SK-N-SH treated with all-trans-retinoic acid at 6 μM for 48 hours (cell line): ENCODE data around the gene SH3TC2.

ENCODE experiments used
- ATAC-seq: fragments of 200-7000 bp; cut with Tn5 transposase; 3 replicates; pipeline ENCODE4 v1.9.1; 2020; ENCODE audit warnings: mild to moderate bottlenecking, moderate library complexity
- ARNTL ChIP-seq: fragments of 450-650 bp; formaldehyde crosslinking; IDR thresholded peaks from 2 replicates; pipeline ENCODE4 v1.5.0; 2020; ENCODE audit warnings: low read depth, mild to moderate bottlenecking, moderate library complexity, borderline replicate concordance
- BACH2 ChIP-seq: fragments of 250-450 bp; sonication (Bioruptor Pico); IDR thresholded peaks from 2 replicates; pipeline ENCODE4 v1.9.0; 2021; ENCODE audit warnings: mild to moderate bottlenecking, borderline replicate concordance
- CREB5 ChIP-seq: fragments of 250-450 bp; sonication (Bioruptor Pico); IDR thresholded peaks from 2 replicates; pipeline ENCODE4 v1.5.1; 2020; ENCODE audit warnings: low read depth, mild to moderate bottlenecking, moderate library complexity
- CSDC2 ChIP-seq: fragments of 250-450 bp; sonication (Bioruptor Pico); IDR thresholded peaks from 2 replicates; pipeline ENCODE4 v1.5.0; 2020; ENCODE audit warnings: mild to moderate bottlenecking, moderate library complexity
- CSRNP3 ChIP-seq: fragments of 250-450 bp; sonication (Bioruptor Pico); IDR thresholded peaks from 2 replicates; pipeline ENCODE4 v1.5.1; 2021; ENCODE audit warnings: mild to moderate bottlenecking, moderate library complexity
- ESRRG ChIP-seq: fragments of 250-450 bp; sonication (Bioruptor Pico); IDR thresholded peaks from 2 replicates; pipeline ENCODE4 v1.6.1; 2021; ENCODE audit warnings: mild to moderate bottlenecking
- GLIS3 ChIP-seq: fragments of 250-450 bp; sonication (Bioruptor Pico); IDR thresholded peaks from 2 replicates; pipeline ENCODE4 v1.5.0; 2020; ENCODE audit warnings: mild to moderate bottlenecking, moderate library complexity
- PATZ1 ChIP-seq: fragments of 250-450 bp; sonication (Bioruptor Pico); IDR thresholded peaks from 2 replicates; pipeline ENCODE4 v1.8.0; 2020; ENCODE audit warnings: mild to moderate bottlenecking, moderate library complexity, borderline replicate concordance
- POU6F1 ChIP-seq: fragments of 250-450 bp; sonication (Bioruptor Pico); IDR thresholded peaks from 2 replicates; pipeline ENCODE4 v1.8.0; 2021; ENCODE audit warnings: low read depth, mild to moderate bottlenecking, moderate library complexity, borderline replicate concordance
- PPARA ChIP-seq: fragments of 250-450 bp; sonication (Bioruptor Pico); IDR thresholded peaks from 2 replicates; pipeline ENCODE4 v1.5.0; 2020; ENCODE audit warnings: mild to moderate bottlenecking, borderline replicate concordance
- SNAI2 ChIP-seq: fragments of 250-450 bp; sonication (Bioruptor Pico); IDR thresholded peaks from 2 replicates; pipeline ENCODE4 v1.5.0; 2020; ENCODE audit warnings: mild to moderate bottlenecking, moderate library complexity
- TCF4 ChIP-seq: fragments of 250-450 bp; sonication (Bioruptor Pico); IDR thresholded peaks from 2 replicates; pipeline ENCODE4 v1.8.0; 2021; ENCODE audit warnings: mild to moderate bottlenecking, moderate library complexity, borderline replicate concordance
- TOX ChIP-seq: fragments of 250-450 bp; sonication (Bioruptor Pico); IDR thresholded peaks from 2 replicates; pipeline ENCODE4 v1.8.0; 2021; ENCODE audit warnings: mild to moderate bottlenecking, moderate library complexity, borderline replicate concordance
- TSHZ2 ChIP-seq: fragments of 250-450 bp; sonication (Bioruptor Pico); IDR thresholded peaks from 2 replicates; pipeline ENCODE4 v1.5.0; 2020; ENCODE audit warnings: mild to moderate bottlenecking, moderate library complexity
- ZC3H10 ChIP-seq: fragments of 250-450 bp; sonication (Bioruptor Pico); IDR thresholded peaks from 2 replicates; pipeline ENCODE4 v1.5.1; 2021; ENCODE audit warnings: mild to moderate bottlenecking, moderate library complexity
- ZFP3 ChIP-seq: fragments of 250-450 bp; sonication (Bioruptor Pico); IDR thresholded peaks from 2 replicates; pipeline ENCODE4 v1.5.0; 2020; ENCODE audit warnings: mild to moderate bottlenecking, moderate library complexity
- ZFP30 ChIP-seq: fragments of 450-650 bp; formaldehyde crosslinking; IDR thresholded peaks from 2 replicates; pipeline ENCODE4 v1.5.0; 2022; ENCODE audit warnings: mild to moderate bottlenecking, moderate library complexity
- ZNF565 ChIP-seq: fragments of 450-650 bp; formaldehyde crosslinking; conservative IDR thresholded peaks from 2 replicates; pipeline ENCODE4 v1.5.0; 2020; ENCODE audit warnings: low read depth, mild to moderate bottlenecking, moderate library complexity
- ZNF70 ChIP-seq: fragments of 450-650 bp; formaldehyde crosslinking; IDR thresholded peaks from 2 replicates; pipeline ENCODE4 v1.5.0; 2020; ENCODE audit warnings: mild to moderate bottlenecking, moderate library complexity
- ZNF8 ChIP-seq: fragments of 450-650 bp; formaldehyde crosslinking; IDR thresholded peaks from 2 replicates; pipeline ENCODE4 v1.5.0; 2020; ENCODE audit warnings: mild to moderate bottlenecking, moderate library complexity

Gene SH3TC2

DNA sequence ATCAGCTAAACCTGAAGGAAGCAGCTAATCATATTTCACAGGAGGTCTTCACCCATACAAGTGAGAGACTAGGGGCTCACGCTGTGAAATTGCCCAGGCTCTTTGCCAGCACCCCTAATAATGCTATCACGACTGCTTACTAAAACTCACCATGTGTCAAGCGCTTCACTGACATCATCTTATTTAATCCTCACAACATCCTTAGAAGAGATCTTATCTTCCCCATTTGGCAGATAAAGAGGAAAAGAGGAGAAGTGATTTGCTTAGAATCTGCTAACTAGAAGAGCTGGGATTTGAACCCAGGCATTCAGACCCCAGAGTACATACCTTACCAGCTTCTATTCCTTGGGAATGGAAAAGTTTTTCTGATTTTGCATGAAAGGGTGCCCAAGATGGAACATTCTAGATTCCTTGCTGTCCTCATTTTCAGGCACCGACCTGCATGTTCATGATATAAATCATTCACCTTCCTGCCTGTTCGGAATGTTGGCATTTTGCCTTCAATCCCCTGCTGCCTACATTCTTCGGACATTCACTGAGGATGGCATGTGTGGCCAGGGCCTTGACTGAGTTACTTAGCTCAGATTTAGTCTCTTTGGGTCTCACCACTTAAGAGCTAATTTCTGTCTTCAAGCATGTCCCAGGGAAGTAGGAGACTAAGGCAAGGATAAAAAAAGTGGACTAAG is 88.1 kb downstream of the SH3TC2 start:
- TF ChIP-seq CREB5 (CRISPR knock-in tag) (no peak), CSRNP3 (CRISPR knock-in tag) (no peak), PPARA (CRISPR knock-in tag) (no peak), BACH2 (no peak), ESRRG (CRISPR knock-in tag) (no peak), POU6F1 (CRISPR knock-in tag) (no peak), ARNTL (CRISPR knock-in tag) (no peak), ZNF70 (CRISPR knock-in tag) (no peak), PATZ1 (CRISPR knock-in tag) (no peak), ZNF565 (CRISPR knock-in tag) (no peak), CSDC2 (CRISPR knock-in tag) (no peak), GLIS3 (CRISPR knock-in tag) (no peak), ZFP3 (CRISPR knock-in tag) (no peak), TCF4 (CRISPR knock-in tag) (no peak), SNAI2 (no peak), TSHZ2 (no peak), ZNF8 (no peak)
- TF ChIP-seq, all 23 proteins: peak for 0
- no peak for ATAC-seq

- no peak for TF ChIP-seq ZFP30
- no peak for TF ChIP-seq ZC3H10 (CRISPR knock-in tag)
- no peak for TF ChIP-seq ZFP3 (CRISPR knock-in tag)
- no peak for TF ChIP-seq CREB5 (CRISPR knock-in tag)
- TF ChIP-seq TCF4 (CRISPR knock-in tag), result no peak
- no peak for TF ChIP-seq BACH2
- TF ChIP-seq TSHZ2, result no peak
- TF ChIP-seq TOX (CRISPR knock-in tag), result no peak
- no peak for TF ChIP-seq SNAI2
- no peak for TF ChIP-seq ESRRG (CRISPR knock-in tag)
- no peak for TF ChIP-seq CSRNP3 (CRISPR knock-in tag)
These were observed 89.4 kb downstream of the SH3TC2 start for GRCh38 chr5:148973455-148973854.

More at GRCh38 chr5:148973455-148973854, 89.4 kb downstream of the SH3TC2 start:
- ATAC-seq, result peak; percentile 13
